Islet precursor cell (in vitro differentiated cells): ENCODE data around the gene PALLD.
"Not testable (repeated sequence)": the region's sequence is repeated elsewhere in the genome, so short reads cannot be mapped to it uniquely, and the experiment has no call there.

Experiments used
- DNase-seq: peaks from one replicate; pipeline ENCODE4 v3.0.0-alpha.2; 2018

PALLD gene

DNA sequence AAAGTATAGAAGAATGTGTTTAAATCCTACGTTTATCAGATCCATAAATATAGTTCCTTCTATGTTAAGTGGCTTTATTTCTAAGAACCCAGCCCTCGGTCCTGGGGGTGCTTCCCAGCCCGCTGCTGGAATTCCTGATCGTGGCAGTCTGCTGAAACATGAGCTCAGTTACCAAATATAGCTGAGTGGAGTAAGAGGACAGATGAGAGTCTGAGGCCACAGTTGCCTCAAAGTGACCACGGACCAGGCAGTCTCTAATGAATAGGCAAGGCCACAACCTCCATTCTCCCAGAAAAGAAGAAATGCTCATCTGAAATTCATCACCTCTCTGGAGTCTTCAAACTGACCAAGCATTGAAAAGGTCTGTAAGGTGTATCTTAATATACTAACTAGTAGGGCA lies at the start of gene PALLD:
TSS of gene PALLD (plus strand) at position 219 of the 400 bp plus-strand sequence.
- peak; percentile 65 for DNase-seq

DNA sequence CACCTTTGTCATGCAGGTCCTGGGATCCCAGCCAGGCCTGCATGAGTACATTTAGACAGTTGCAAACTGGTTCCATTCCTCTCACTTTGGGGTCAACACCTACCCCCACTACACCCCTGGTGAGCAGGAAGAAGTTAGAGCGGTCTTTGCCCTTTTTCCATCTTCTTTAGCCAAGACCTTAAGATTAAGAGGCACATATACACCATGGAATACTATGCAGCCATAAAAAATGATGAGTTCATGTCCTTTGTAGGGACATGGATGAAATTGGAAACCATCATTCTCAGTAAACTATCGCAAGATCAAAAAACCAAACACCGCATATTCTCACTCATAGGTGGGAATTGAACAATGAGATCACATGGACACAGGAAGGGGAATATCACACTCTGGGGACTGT lies 47.8 kb upstream of the PALLD start:
- DNase-seq = not testable (repeated sequence)

DNA sequence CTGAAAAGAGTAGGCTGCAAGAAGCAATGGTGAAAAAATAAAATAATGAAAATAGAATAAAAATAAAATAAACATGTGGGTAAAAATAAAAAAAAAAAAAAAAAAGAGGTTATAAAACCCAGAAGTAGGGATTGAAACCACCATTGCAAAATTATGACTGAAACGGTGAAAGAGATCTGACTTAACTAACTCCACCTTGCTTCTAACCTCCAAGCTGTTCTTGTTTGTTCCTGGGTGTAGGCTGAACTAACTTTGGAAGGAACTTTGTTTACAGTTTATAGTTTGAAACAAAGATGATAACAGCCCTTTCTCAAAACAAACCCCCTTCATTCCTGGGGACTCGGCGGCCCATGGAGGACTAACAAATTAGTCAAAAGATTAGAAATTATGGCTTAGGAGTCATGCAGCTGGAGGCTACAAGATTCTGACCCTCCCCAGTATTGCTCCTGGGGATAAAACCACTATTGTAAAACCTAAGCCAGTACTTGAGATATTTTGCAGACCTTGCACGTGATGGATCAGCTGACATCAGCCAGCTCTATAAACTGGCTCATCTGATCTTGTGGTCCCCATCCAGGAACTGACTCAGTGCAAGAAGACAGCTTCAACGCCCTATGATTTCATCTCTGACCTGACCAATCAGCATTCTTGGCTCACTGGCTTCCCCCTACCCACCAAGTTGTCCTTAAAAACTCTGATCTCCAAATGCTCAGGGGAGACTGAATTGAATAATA lies 47.0 kb upstream of the PALLD start:
- DNase-seq = peak; percentile 88

DNA sequence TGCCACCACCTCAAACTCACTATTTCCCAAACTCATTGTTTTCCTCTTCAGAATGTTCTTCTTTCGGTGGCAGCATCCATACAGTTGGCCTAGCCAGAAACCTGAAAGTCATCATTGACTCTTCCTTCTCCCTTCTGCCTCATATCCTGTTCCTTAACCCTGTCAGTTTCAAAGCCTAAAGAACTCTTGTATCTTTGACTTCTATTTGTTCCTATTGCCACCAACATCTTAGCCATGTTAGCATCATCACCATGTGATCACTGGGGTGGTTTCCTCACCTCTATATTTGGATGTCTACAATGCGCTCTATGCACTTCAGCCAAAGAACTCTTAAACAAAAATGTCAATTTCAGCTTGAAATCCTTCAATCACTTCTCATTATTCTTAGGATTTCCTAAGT lies 45.5 kb upstream of the PALLD start:
- no peak for DNase-seq

DNA sequence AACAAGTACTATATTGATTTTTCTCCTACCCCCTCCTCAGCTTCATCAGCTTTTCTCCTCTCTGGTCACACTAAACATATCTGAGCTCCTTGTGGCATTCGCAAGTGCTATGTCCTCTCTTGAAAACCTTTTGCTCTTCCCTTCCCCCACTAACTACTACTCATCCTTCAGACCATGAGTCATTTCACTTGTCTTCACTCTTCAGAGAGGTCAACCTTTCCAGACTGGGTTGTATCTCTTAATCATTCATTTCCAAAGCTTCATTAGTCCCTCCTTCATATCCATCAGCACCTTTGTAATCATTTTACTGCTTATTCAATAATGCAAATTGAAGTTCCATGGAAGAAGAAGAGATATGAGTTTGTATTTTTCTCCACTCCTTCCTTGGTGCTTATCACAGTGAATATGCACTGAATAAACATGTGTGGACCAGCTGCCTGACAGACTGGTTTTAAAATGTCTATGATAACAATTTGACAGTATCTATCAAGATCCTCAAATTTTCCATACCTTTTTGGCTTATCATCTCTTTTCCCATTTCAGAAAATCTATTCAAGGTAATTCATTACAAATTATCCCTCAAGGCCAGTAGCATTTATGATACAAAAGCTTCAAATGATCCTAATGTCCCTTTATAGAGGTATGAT lies 45.0 kb upstream of the PALLD start:
- no peak for DNase-seq

DNA sequence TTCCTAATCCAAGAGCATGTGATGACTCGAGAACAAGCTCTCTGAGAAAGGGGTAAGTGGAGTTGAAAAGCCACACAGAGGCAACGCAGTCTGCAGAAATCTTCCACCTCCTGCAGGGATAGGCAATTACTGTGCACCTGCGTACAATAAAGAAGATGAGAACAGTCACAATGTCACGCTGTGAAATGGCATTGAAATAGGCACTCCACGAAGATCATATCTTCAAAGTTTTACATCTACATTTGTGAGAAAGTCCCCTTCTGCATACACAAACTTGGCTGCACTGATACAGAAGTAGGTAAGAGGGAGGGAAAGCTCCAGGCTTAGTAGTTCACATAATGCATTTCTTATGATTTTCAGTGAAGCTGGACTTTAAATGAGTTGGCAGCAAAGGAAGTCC lies 43.7 kb upstream of the PALLD start:
- no peak for DNase-seq

DNA sequence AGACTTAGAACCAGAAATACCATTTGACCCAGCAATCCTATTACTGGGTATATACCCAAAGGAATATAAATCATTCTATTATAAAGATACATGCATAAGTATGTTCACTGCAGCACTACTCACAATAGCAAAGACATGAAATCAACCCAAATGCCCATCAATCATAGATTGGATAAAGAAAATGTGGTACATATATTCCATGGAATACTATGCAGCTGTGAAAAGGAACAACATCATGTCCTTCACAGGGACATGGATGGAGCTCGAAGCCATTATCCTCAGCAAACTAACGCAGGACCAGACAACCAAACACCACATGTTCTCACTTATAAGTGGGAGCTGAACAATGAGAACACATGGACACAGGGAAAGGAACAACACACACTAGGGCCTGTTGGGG lies 38.6 kb upstream of the PALLD start:
- DNase-seq = not testable (repeated sequence)

DNA sequence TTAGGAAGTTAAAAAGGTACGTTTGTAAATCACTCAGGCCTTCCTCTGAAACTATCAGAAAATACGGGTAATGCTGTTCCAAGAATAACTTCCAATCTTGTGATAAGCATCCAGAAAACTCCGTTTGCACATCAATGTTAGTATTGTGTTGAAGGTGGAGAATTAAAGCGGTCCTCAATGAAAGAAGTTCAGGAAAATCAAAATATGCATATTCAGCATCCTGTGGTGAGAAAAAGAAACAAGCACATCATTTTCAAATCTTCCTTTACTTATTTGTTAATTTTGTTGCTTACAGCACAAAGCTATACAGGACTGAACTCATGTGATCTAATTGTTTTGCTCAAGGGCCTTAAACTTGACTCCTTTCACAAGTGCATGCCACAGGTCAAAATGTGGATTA lies 35.0 kb upstream of the PALLD start:
- DNase-seq = no peak

DNA sequence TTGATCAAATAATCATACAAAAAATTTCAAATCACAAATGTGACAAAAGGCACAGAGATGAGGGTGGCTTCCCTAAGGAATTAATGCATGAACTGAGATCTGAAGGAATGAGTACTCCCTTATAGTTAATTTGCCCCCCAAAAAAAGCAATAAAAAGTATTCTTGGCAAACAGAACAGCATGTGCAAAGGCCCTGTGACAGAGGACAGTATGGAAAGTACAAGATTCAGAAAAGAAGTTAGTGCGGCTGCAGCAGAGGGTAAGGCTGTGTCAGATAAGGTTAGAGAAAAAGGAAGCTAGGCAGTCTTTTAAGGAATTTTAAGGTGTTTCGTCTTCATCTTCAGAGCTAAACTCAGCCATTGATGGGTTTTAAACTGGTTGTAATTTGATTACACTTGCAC lies 23.9 kb upstream of the PALLD start:
- DNase-seq = no peak

DNA sequence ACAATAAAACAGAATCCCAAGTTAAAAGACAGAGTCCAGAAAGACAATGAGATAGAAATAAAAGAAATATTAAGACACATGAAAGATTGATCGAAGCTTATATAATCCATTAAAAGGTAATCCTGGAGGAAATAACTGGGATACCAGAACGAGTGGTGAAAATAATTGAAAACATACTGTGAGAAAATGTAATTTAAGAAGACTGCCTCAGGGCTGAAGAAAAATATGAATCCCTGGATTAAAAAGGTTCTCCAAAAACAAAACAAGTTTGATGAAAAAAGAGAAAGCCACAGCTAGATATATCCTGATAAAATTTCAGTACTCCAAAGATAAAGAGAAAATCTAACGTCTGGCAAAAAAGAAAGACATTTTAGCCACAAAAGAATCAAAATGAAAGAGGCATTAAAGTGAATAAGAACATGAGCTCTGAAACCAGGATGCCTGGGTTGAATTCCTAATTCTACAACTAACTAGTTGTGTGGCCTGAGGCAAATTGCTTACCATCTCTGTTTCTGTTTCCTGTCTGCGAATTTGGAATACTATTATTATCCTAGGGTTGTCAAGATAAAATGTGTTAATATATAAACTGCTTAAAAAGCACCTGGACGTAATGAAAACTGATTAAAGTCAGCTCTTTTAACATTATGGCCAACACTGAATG lies 22.1 kb upstream of the PALLD start:
- no peak for DNase-seq

DNA sequence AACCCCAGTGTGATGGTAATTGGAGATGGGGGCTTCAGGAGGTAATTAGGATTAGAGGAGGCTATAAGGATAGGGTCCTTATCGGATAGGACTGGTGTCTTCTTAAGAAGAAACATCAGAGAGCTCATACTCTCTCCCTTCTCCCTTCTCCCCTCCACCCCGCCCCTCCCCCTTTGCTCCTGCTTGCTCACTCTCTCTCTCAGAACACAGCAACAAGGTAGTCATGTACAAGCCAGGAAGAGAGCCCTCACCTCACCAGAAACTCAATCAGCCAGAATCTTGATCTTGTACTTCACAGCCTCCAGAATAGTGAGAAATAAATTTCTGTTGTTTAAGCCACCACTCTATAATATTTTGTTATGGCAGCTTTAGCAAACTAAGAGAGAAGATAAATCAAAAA lies 21.1 kb upstream of the PALLD start:
- peak; percentile 82 for DNase-seq

DNA sequence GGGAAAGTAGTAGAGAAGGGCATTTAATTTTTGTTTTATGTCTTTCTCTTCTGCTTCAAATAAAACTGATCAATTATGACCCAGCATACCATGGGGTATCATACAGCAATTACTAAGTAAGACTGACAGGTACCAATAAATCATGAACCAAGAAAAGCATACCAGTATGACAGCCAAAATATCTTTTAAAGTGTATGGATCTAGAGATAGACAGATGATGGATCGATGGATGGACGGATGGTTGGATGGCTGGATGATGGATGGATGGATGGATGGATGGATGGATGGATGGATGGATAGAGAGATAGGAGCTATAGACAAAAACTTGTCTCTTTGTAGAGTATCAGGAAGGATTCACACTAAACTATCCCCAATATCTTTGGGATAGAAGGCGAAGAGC lies 18.0 kb upstream of the PALLD start:
- no peak for DNase-seq

DNA sequence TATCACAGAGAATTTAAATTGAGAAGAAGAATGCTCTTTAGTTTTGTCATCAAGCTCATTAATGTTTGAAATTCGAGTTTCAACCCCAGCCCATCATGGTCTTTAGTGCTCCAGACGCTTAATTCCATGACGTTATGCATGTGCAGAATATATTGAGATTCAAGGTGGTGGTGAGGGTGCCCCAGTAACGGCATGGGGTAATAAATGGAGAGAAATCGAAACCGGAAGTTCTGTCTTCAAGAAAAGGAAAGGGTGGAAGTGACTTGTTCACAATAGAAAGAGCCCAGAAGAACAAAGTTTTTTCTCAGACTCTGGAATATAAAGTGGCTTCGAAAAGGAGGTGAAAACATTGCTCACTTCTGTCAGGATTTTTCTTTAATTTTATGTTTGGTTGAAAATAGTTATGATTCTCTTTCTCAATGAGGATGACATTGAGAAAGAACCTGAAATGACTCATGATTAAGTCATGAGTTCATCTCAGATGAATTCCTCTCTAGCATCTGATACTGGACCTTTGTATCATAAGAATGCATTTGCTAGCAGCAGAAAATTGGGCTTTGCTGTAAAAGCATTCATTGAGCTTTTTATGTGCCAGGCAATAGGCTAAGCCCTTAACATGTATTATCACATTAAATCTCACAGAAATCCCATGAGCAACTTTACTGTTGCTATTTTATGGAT lies 15.8 kb upstream of the PALLD start:
- DNase-seq = no peak

DNA sequence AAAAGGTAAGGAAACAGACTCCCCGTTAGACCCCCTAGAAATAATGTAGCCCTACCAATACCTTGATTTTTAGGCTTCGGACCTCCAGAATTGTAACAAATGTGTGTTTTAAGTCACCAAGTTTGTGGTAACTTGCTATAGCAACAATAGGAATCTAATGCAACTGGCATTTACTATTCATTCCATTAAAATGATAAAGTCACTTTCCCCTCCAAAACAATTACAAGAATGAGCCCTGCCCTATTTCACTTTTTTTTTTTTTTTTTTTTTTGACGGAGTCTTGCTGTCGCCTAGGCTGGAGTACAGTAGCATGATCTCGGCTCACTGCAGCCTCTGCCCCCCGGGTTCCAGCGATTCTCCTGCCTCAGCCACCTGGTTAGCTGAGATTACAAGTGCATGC lies 13.0 kb upstream of the PALLD start:
- no peak for DNase-seq

DNA sequence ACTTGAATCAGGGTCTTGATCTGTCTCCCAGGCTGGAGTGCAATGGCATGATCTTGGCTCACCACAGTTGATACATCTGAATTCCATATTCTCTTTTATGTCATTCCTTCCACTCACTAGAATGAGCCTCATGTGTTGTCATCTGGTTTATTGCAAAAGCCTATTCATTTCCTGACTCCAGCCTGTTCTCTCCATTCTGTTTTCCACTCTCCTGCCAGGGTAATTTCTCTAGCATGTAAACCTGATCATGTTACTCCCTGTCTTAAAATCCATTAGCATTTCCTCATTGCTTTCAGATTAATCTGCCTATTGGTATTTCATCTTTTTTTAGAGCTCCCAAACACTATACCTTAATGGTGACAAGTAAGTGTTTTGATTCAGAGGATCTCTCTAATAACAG lies 12.2 kb upstream of the PALLD start:
- no peak for DNase-seq

DNA sequence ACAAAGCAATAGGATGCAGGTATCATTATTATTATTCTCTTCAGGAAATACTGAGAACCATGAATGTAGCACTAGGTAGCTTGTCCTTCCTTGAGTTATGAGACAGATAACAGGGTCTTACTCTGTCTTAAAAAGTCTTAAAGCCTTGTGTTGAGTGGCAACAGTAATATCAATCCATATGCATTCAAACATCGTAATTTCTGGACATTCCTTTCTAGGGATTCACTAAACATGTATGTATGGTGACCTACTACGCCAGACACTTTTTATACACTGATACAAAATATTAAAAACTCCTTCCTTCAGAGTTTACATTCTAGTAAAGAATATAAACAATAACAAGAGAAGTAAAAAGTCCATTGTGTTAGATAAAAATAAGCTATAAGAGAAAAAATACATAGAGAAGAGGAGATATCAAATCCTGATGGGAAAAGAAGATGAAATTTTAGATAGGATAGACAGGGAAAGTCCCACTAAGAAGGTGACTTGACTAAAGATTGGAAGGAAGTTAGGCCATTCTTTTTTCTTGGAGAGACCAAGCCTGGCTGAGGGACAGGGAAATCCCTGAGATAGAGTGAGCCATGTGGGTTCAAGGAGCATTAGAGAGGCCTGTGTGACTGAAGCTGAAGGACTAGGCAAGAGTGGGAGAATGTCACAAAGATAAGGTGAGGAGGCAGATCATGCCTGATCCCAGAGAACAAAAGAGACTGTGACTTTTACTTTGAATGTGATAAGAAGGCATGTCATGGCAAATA lies 11.5 kb upstream of the PALLD start:
- DNase-seq = no peak

DNA sequence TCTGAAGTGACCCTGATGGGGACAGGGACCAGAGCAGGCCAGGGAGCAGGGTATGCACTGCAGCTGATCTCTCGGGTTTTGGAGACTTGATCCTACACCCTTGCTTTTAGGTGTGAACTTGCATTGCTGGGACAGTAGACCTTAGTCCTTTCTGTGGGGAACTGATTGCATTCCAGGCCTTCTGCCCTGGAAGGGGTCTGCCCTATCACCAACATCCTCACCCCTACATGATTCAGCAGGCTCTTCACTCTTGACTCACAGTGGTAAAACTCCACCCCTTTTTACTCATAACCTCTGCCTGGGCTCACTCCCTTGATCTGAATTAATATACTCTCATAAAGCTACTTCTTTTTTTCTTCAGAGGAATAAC lies 10.0 kb upstream of the PALLD start:
- DNase-seq = peak; percentile 66

DNA sequence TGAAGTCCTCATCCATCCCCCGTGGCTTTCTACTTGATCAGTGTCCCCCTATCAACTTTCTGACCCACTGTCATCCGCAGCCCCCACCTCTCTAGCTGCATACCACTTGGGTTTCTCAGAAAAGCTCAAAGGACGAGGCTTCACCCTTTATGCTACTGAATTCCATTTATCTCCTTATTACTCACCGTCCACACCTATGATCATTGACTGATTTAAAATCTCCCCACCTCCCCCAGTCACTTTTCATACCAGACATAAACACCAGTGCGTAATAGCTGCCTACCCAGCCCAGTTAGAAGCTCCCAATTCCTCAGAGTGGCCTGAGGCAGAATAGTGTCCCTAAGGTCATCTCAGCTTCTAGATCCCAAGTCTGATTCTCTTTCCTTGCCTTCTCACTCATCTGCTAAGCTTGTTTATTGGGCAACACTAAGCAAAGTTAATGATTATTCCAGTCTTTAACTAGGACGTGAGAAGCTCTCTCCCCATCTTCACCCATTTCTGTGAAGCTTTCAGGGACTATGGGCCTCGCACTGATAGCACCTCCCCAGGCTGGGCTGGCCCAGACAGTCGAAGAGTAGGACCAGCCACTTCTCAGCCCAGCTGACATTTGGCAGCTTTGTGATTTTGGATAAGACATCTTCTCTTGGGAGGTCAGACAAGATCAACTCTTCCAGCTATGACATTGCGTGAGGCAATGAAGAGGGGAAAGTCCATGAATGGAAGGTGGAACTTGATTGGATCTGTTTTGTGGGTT lies 9.4 kb upstream of the PALLD start:
- DNase-seq = peak; percentile 70

DNA sequence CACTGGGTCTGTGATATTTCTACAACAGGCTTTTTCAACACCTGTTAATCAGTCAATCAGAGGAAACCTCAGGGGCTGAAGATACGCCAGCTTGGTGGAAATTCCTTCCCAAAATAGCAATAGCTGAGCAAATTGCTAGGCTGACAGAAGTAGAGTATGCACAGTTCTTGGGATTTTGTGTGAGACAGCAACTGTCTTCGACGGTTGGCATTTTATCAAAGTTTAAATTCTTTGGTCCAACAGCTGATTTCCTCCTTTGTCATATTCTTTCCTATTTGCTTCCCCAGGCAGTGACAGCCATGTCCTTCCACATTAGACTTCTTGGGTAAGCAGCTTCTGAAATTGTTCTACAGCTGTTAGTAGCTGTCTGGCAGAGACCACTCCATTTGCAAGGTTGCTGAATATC lies 8.0 kb upstream of the PALLD start:
- DNase-seq = no peak

DNA sequence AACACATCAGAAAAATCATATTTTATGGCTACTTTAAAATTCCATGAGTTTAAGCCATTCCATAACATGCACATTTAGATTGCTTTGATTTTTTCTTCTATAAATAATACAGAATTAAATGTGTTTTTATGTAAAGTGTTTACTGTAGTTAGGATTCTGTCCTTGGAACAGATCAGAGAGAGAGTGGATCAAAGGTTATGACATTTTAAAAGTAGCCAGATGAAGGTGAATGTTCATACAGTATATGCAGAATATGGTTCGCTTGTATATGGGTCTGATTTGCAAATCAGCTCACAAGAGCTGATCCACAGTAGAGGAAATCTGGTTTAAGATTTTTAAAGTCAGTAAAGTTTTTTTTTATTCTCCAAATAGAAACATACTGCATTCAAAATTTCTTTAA lies 7.2 kb upstream of the PALLD start:
- DNase-seq = no peak

DNA sequence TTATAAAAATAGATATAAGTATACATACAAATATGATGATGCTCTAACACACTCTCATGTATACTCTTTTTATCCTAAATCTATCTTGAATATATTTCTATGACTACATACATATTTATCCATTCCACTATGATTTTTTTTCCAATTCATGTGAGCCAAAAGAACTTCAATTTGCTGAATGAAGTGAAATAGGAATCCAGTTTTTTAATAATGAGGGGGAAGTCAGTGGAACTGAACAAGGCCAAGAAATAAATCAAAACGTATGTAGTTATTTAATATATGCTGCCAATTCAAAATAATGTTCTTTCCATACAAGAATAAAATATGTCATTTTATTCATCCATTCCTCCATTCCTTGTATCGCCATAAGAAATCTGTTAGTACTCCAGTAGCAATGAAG lies 6.1 kb upstream of the PALLD start:
- no peak for DNase-seq

DNA sequence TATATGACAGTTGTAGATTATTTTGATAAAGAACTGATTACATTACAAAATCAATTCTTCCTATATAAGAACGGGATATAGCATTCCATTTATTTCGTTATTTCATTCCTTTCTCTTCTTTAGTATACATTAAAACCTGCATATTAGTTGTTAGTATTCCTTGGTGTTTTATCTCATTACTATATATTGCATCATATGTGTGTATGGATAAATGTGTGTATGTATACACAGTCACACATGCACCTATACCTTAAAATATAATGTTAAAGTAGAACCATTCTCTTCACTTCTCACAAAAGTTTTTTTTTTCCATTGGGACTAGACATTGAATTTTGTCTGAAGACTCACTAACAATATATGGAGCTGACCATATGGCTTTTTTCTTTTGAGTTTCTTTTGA lies 5.3 kb upstream of the PALLD start:
- DNase-seq = no peak
